Hematopoietic multipotent progenitor cell treated with erythropoietin and hydrocortisone succinate and interleukin-3 and kit ligand, for 8 days (in vitro differentiated cells): ENCODE results near the gene APBB1IP.
"Not testable (repeated sequence)": the region's sequence is repeated elsewhere in the genome, so short reads cannot be mapped to it uniquely, and the experiment has no call there.

Experiments
- DNase-seq: peaks from one replicate; pipeline ENCODE4 v3.0.0-alpha.2; 2015

The APBB1IP gene

GRCh38 chr10:26437637-26438461, at the start of gene APBB1IP:
APBB1IP (plus strand) TSS chr10:26438341; CDS start chr10:26492327, 53,986 bp downstream.
- peak; percentile 82 for DNase-seq

- no peak for DNase-seq
These were observed 48.6 kb upstream of the APBB1IP start for GRCh38 chr10:26389533-26389932.

GRCh38 chr10:26391701-26392695, 46.1 kb upstream of the APBB1IP start:
- no peak for DNase-seq

GRCh38 chr10:26398353-26398752, 39.8 kb upstream of the APBB1IP start:
- DNase-seq, result not testable (repeated sequence)

- no peak for DNase-seq
These were observed 30.7 kb upstream of the APBB1IP start for GRCh38 chr10:26407406-26407969.

- DNase-seq, result no peak
These were observed 29.2 kb upstream of the APBB1IP start for GRCh38 chr10:26408858-26409494.

GRCh38 chr10:26410356-26410755, 27.8 kb upstream of the APBB1IP start:
- no peak for DNase-seq

- DNase-seq, result no peak
These were observed 25.2 kb upstream of the APBB1IP start for GRCh38 chr10:26412932-26413331.

- no peak for DNase-seq
These were observed 24.8 kb upstream of the APBB1IP start for GRCh38 chr10:26413375-26413774.

- no peak for DNase-seq
These were observed 21.0 kb upstream of the APBB1IP start for GRCh38 chr10:26417136-26417535.

GRCh38 chr10:26422977-26423376, 15.2 kb upstream of the APBB1IP start:
- no peak for DNase-seq

GRCh38 chr10:26423722-26424121, 14.4 kb upstream of the APBB1IP start:
- no peak for DNase-seq

- no peak for DNase-seq
These were observed 7.4 kb upstream of the APBB1IP start for GRCh38 chr10:26430641-26431163.

- no peak for DNase-seq
These were observed 5.2 kb upstream of the APBB1IP start for GRCh38 chr10:26432938-26433337.

GRCh38 chr10:26435852-26436251, 2.3 kb upstream of the APBB1IP start:
- no peak for DNase-seq

- DNase-seq, result no peak
These were observed 1.3 kb upstream of the APBB1IP start for GRCh38 chr10:26436848-26437247.

- DNase-seq, result peak; percentile 67
These were observed 597 bp downstream of the APBB1IP start for GRCh38 chr10:26438534-26439341.

- DNase-seq, result peak; percentile 41
These were observed 1.4 kb downstream of the APBB1IP start for GRCh38 chr10:26439406-26440087.

- DNase-seq, result no peak
These were observed 1.9 kb downstream of the APBB1IP start for GRCh38 chr10:26440088-26440470.

- DNase-seq, result no peak
These were observed 3.5 kb downstream of the APBB1IP start for GRCh38 chr10:26441491-26442214.
